Loucy (cell line): Measurements from ENCODE around the gene VPS13D.

ENCODE experiments used
- CTCF ChIP-seq: fragments of 200-600 bp; sonication (generic); conservative IDR thresholded peaks from 2 replicates; pipeline ENCODE4 v1.5.1; 2014; ENCODE audit warnings: mild to moderate bottlenecking, antibody characterized with exemption, low read length
- EZH2phosphoT487 ChIP-seq: fragments of 200-600 bp; IDR thresholded peaks from 2 replicates; pipeline ENCODE4 v1.6.1; 2018; ENCODE audit warnings: antibody characterized with exemption, mild to moderate bottlenecking, moderate library complexity, borderline replicate concordance

- TF ChIP-seq CTCF (no peak), EZH2phosphoT487 (no peak)
Observed at GRCh38 chr1:12400027-12400693, 170.3 kb downstream of the VPS13D start.
